SK-N-SH (cell line): ENCODE measurements around the gene PTS. TPM values are rescaled to one million over a fixed set of nuclear protein-coding genes. Genes with fewer than 3 reads are reported as not detected.

Source experiments
- CTCF ChIA-PET: fragments of 300-600, 350-600 bp; formaldehyde crosslinking; extraction: SDS; loops from one replicate; lab custom pipeline; 2021; lab: Yijun Ruan, JAX
- POLR2A ChIA-PET: fragments of 350-600 bp; sonication (Branson Sonifier 250); formaldehyde crosslinking; extraction: SDS; loops from one replicate; lab custom pipeline; 2020; ENCODE audit warnings: antibody characterized with exemption, inconsistent platforms; lab: Yijun Ruan, JAX
- DNase-seq: peaks from one replicate; pipeline ENCODE4 v3.0.0; 2012
- H2AFZ ChIP-seq: fragments of 200-600 bp; sonication (generic); 2 replicates; pipeline ENCODE4 v1.8.1; 2016; ENCODE audit warnings: antibody characterized with exemption, mild to moderate bottlenecking, low read depth
- H3F3A ChIP-seq: fragments of 200-600 bp; sonication (generic); replicated peaks from 2 replicates; pipeline ENCODE3; 2016; ENCODE audit warnings: antibody characterized with exemption, mild to moderate bottlenecking; ENCODE audit not compliant: insufficient read depth
- H3K27ac ChIP-seq, 2 experiments: fragments of 200-500 bp in 1 of 2; fragments of 200-600 bp in 1 of 2; sonication (Bioruptor generic) in 1 of 2; sonication (generic), shearing (Covaris generic) in 1 of 2; 2 replicates each; pipeline versions ENCODE4 v1.5.1 to v1.6.1; 2014 to 2016; ENCODE audit warnings: low read depth in 2 of 2, inconsistent platforms in 1 of 2, low read length in 1 of 2, mild to moderate bottlenecking in 1 of 2, mixed read lengths in 1 of 2
- H3K27me3 ChIP-seq: fragments of 200-600 bp; sonication (generic), shearing (Covaris generic); 2 replicates; pipeline ENCODE4 v1.6.1; 2016; ENCODE audit warnings: mixed run types; ENCODE audit not compliant: insufficient read depth
- H3K36me3 ChIP-seq, 2 experiments: fragments of 200-500 bp in 1 of 2; fragments of 200-600 bp in 1 of 2; sonication (Bioruptor generic) in 1 of 2; sonication (generic) in 1 of 2; replicated peaks in 1 of 2; 2 replicates each; pipeline versions ENCODE3 to v1.5.1; 2014 to 2016; ENCODE audit warnings: low read length in 1 of 2, mild to moderate bottlenecking in 1 of 2; ENCODE audit not compliant: insufficient read depth in 2 of 2, control insufficient read depth in 1 of 2
- H3K4me1 ChIP-seq, 2 experiments: fragments of 200-500 bp in 1 of 2; fragments of 200-600 bp in 1 of 2; sonication (Bioruptor generic) in 1 of 2; sonication (generic), shearing (Covaris generic) in 1 of 2; 2 replicates each; pipeline versions ENCODE4 v1.5.1 to v1.6.1; 2014 to 2016; ENCODE audit warnings: low read depth in 1 of 2, low read length in 1 of 2, mixed run types in 1 of 2; ENCODE audit not compliant: insufficient read depth in 2 of 2, control insufficient read depth in 1 of 2
- H3K4me2 ChIP-seq: fragments of 200-600 bp; sonication (generic), shearing (Covaris generic); 2 replicates; pipeline ENCODE4 v1.6.1; 2017; ENCODE audit warnings: mixed run types
- H3K4me3 ChIP-seq, 2 experiments: fragments of 200-500 bp in 1 of 2; fragments of 200-600 bp in 1 of 2; sonication (Bioruptor generic) in 1 of 2; sonication (generic), shearing (Covaris generic) in 1 of 2; 2 replicates each; pipeline versions ENCODE4 v1.5.1 to v1.8.1; 2014 to 2016; ENCODE audit warnings: low read depth in 2 of 2, inconsistent platforms in 1 of 2, low read length in 1 of 2, mild to moderate bottlenecking in 1 of 2, mixed read lengths in 1 of 2, moderate library complexity in 1 of 2
- H3K79me2 ChIP-seq: fragments of 200-600 bp; sonication (generic); 2 replicates; pipeline ENCODE4 v1.8.1; 2017; ENCODE audit warnings: mild to moderate bottlenecking; ENCODE audit not compliant: insufficient read depth
- H3K9ac ChIP-seq: fragments of 200-600 bp; sonication (generic); 2 replicates; pipeline ENCODE4 v1.6.1; 2017; ENCODE audit warnings: mixed run types
- H3K9me2 ChIP-seq: fragments of 200-600 bp; sonication (generic); 2 replicates; pipeline ENCODE4 v1.6.1; 2017; ENCODE audit warnings: mixed run types
- H3K9me3 ChIP-seq: fragments of 200-600 bp; sonication (generic); 2 replicates; pipeline ENCODE4 v1.6.1; 2017; ENCODE audit warnings: mixed run types, mild to moderate bottlenecking, moderate library complexity
- H4K20me1 ChIP-seq: fragments of 200-600 bp; sonication (generic); 2 replicates; pipeline ENCODE4 v1.6.1; 2017; ENCODE audit warnings: mild to moderate bottlenecking, mixed run types; ENCODE audit not compliant: insufficient read depth
- CHD2 ChIP-seq: fragments of 150-350 bp; IDR thresholded peaks from 2 replicates; pipeline ENCODE4 v1.6.1; 2018; ENCODE audit warnings: low read length; ENCODE audit not compliant: partially characterized antibody
- ELF1 ChIP-seq: IDR thresholded peaks from 2 replicates; pipeline ENCODE4 v1.4.0; 2012
- EP300 ChIP-seq, 2 experiments: IDR thresholded peaks; 2 replicates each; pipeline versions ENCODE4 v1.4.0 to v1.6.1; 2012; ENCODE audit warnings: borderline replicate concordance in 1 of 2, low read depth in 1 of 2, low read length in 1 of 2
- GABPA ChIP-seq: IDR thresholded peaks from 2 replicates; pipeline ENCODE4 v1.4.0; 2012; ENCODE audit warnings: low read depth, mild to moderate bottlenecking
- MEF2A ChIP-seq: IDR thresholded peaks from 2 replicates; pipeline ENCODE4 v1.4.0; 2012; ENCODE audit warnings: low read depth, borderline replicate concordance
- MXI1 ChIP-seq: IDR thresholded peaks from 2 replicates; pipeline ENCODE4 v1.6.1; 2012; ENCODE audit warnings: mild to moderate bottlenecking, low read depth, low read length, improper control_type of control experiment
- RAD21 ChIP-seq: IDR thresholded peaks from 2 replicates; pipeline ENCODE4 v1.6.1; 2012; ENCODE audit warnings: mild to moderate bottlenecking, low read length
- RCOR1 ChIP-seq: fragments of 150-350 bp; IDR thresholded peaks from 2 replicates; pipeline ENCODE4 v1.6.1; 2017; ENCODE audit warnings: antibody characterized with exemption, low read length
- RXRA ChIP-seq: IDR thresholded peaks from 2 replicates; pipeline ENCODE4 v1.4.0; 2012; ENCODE audit warnings: low read depth, mild to moderate bottlenecking, borderline replicate concordance
- SMC3 ChIP-seq: IDR thresholded peaks from 2 replicates; pipeline ENCODE4 v1.6.1; 2012; ENCODE audit warnings: low read depth, low read length, improper control_type of control experiment
- TEAD4 ChIP-seq: IDR thresholded peaks from 2 replicates; pipeline ENCODE4 v1.4.0; 2012; ENCODE audit warnings: mild to moderate bottlenecking, borderline replicate concordance; ENCODE audit not compliant: insufficient read depth
- WGBS: methylation state at CpG from one replicate; pipeline ENCODE4 v1.1.6; 2017; ENCODE audit warnings: low lambda C conversion rate; 5-methylcytosine and 5-hydroxymethylcytosine counted together
- polyA plus RNA-seq, 3 experiments: library from polyadenylated mRNA; depleted of rRNA; stranded (reverse); fragments of >200 nt; gene quantifications; 2 replicates each; pipeline ENCODE4 v1.2.3, GENCODE V29; 2012
- TF ChIP-seq, protein P1 (sequence below): IDR thresholded peaks from 2 replicates; pipeline ENCODE4 v1.6.1; 2012; ENCODE audit warnings: mild to moderate bottlenecking, low read depth, low read length, moderate library complexity
- TF ChIP-seq, protein P2 (sequence below): IDR thresholded peaks from 2 replicates; pipeline ENCODE4; 2012
- TF ChIP-seq, protein P3 (sequence below): fragments of 200-600 bp; sonication (generic); IDR thresholded peaks from 2 replicates; pipeline ENCODE4 v1.6.1; 2017; ENCODE audit warnings: antibody characterized with exemption, mild to moderate bottlenecking, moderate library complexity

PTS gene
- polyA plus RNA-seq, 1 of the 3 experiments (the other 2 are of a cell fraction): 54.0 TPM

DNA sequence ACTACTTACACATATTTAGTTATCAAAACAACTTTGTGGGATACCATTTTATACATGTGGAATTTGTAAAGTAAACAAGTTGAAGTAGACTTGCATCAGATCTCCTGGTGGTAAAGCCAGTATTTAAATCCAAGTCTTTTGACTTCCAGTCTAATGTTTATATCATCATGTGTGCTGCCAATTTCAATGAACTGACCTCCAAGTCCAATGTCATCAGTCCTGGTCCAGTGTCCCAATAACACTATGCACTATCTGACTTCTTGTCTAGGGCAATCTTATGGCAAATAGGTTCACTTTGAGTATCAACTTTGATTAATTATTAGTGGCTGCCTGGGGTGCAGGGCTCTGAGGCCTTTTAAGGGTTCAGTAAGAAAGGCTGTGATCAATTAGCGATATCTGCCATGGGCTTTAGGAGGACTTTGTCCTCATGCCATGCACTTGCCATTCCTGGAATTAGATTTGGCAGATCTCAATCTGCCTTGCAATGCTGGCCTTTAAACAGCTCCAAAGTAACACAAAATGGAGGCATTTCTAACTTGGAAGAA, 9.6 kb upstream of the PTS start (continued):
- TF ChIP-seq, protein P1, sequence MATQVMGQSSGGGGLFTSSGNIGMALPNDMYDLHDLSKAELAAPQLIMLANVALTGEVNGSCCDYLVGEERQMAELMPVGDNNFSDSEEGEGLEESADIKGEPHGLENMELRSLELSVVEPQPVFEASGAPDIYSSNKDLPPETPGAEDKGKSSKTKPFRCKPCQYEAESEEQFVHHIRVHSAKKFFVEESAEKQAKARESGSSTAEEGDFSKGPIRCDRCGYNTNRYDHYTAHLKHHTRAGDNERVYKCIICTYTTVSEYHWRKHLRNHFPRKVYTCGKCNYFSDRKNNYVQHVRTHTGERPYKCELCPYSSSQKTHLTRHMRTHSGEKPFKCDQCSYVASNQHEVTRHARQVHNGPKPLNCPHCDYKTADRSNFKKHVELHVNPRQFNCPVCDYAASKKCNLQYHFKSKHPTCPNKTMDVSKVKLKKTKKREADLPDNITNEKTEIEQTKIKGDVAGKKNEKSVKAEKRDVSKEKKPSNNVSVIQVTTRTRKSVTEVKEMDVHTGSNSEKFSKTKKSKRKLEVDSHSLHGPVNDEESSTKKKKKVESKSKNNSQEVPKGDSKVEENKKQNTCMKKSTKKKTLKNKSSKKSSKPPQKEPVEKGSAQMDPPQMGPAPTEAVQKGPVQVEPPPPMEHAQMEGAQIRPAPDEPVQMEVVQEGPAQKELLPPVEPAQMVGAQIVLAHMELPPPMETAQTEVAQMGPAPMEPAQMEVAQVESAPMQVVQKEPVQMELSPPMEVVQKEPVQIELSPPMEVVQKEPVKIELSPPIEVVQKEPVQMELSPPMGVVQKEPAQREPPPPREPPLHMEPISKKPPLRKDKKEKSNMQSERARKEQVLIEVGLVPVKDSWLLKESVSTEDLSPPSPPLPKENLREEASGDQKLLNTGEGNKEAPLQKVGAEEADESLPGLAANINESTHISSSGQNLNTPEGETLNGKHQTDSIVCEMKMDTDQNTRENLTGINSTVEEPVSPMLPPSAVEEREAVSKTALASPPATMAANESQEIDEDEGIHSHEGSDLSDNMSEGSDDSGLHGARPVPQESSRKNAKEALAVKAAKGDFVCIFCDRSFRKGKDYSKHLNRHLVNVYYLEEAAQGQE: no peak
- TF ChIP-seq GABPA: no peak
- no peak for TF ChIP-seq MEF2A
- TF ChIP-seq, protein P2, sequence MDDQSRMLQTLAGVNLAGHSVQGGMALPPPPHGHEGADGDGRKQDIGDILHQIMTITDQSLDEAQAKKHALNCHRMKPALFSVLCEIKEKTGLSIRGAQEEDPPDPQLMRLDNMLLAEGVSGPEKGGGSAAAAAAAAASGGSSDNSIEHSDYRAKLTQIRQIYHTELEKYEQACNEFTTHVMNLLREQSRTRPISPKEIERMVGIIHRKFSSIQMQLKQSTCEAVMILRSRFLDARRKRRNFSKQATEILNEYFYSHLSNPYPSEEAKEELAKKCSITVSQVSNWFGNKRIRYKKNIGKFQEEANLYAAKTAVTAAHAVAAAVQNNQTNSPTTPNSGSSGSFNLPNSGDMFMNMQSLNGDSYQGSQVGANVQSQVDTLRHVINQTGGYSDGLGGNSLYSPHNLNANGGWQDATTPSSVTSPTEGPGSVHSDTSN: no peak
- TF ChIP-seq RXRA: no peak
- TF ChIP-seq RAD21: no peak
- TF ChIP-seq, protein P3, sequence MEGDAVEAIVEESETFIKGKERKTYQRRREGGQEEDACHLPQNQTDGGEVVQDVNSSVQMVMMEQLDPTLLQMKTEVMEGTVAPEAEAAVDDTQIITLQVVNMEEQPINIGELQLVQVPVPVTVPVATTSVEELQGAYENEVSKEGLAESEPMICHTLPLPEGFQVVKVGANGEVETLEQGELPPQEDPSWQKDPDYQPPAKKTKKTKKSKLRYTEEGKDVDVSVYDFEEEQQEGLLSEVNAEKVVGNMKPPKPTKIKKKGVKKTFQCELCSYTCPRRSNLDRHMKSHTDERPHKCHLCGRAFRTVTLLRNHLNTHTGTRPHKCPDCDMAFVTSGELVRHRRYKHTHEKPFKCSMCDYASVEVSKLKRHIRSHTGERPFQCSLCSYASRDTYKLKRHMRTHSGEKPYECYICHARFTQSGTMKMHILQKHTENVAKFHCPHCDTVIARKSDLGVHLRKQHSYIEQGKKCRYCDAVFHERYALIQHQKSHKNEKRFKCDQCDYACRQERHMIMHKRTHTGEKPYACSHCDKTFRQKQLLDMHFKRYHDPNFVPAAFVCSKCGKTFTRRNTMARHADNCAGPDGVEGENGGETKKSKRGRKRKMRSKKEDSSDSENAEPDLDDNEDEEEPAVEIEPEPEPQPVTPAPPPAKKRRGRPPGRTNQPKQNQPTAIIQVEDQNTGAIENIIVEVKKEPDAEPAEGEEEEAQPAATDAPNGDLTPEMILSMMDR: no peak
- TF ChIP-seq RCOR1: no peak
- TF ChIP-seq MXI1: no peak

DNA sequence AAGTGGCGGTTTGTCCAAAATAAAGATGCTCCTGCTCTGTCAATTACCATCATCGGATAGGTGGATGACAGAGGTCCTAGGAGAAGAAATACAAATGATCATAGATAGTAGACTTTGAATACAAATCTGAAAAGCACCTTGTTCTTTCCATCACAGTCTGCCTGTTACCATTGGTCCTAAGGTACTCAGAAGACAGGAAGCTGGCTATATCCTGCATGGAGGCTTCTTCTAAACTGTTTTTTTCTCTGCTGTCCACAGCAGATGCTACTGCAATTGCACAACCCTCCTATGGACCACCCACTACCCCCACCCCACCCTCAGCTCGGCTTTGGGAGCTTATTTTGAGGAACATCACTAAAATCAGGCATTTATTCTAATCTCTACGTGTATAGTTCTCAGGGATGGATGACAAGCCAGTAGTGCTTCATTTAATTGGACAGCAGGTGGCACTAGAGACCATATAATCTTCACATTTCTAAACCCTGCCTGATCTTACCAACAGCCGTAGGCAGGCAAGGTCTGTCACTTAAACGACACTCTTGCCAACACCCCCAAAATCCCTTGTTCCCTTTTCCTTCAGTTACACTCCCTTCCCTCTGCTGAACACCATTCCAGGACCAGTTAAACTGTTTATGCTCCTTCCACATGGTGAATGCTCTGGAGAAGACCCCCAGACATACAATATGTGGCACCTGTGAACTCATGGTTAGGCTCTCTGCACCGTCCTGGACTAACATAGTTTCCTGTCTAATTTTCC, 6.6 kb upstream of the PTS start:
- Histone ChIP-seq H3K36me3 (no peaks in the 10 kb centered on the region), H3K27ac (no peak overlapping the region), H3K4me3 (no peak overlapping the region; a peak in 1 of 4 replicates), H3K9me2 (no peaks in the 10 kb centered on the region), H3K9me3 (no peaks in the 10 kb centered on the region), H3K79me2 (no peaks in the 10 kb centered on the region), H4K20me1 (no peaks in the 10 kb centered on the region), H3K4me2 (no peak overlapping the region), H2AFZ (peak overlapping the region; percentile 61; the same call in 1 of the 2 replicates), H3K27me3 (no peaks in the 10 kb centered on the region), H3K4me1 (peaks cover 3 to 21% of the 10 kb centered on the region in 2 experiments), H3F3A (no peaks in the 10 kb centered on the region), H3K9ac (no peak overlapping the region)
- ChIA-PET CTCF (interaction anchor here (0.5 to 17.1 kb wide), 34 partner anchors 9 to 1081 kb away, joined by 3 to 620 read pairs (median 4); partner anchors contain the start of gene PLET1), POLR2A (no interaction called here)
- WGBS: 37% methylated on average over 7 of the region's 7 CpGs
- peak; percentile 97 for TF ChIP-seq SMC3
- no peak for TF ChIP-seq RXRA
- no peak for TF ChIP-seq TEAD4
- TF ChIP-seq RCOR1: no peak
- TF ChIP-seq EP300 (IDR thresholded peaks at IDR 0.05; ENCODE audit: borderline replicate concordance in 1 of 2, low read depth in 1 of 2, low read length in 1 of 2): no peak
- no peak for TF ChIP-seq CHD2
- TF ChIP-seq, protein P3: peak; percentile 78
- peak; percentile 95 for TF ChIP-seq RAD21
- TF ChIP-seq ELF1: no peak
- peak; percentile 72 for DNase-seq
